NCI-H1417 treated with DMSO at 0.1 percent for 48 hours (cell line): ENCODE data around the gene CSMD2.

Experiments used
- DNase-seq: peaks from one replicate; lab custom pipeline; 2025; lab: John Stamatoyannopoulos, UW

Gene CSMD2

DNA sequence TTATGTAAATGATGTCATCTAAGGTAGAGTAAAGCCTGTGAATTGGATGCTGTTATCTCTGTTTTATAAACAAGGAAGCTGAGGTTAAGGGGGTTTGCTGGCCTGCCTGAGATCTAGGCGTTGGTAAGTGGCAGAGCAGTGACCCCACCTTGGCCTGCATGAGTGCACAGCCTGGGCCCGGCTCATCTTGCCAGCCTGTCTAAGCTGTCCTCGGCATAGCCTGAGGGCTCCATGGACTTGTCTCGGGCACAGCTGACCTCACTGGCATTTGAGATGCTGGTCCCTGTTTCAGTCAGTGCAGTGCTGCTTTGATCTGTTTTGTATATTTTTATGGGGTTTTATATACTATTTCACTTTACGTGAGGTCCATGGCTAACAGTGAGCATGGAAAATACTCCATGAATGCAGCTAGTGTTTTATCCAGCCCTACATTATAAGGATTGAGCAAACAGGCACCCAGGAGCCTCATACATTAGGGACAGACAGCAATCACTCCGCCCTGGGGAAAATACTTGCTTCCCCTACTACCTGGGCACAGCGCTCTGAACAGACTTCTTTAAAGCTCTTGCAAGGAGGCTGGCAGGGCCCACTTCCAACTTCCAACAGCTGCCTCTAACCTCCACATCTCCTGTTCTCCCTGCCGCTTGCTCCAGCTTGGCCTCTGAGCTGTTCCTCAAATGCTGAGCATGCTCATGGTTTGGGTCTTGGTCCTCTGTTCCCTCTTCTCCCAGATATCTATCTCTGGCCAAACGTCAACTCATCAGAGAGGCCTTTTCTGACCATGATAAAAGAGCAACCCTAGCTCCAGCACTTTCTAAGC, 451.8 kb downstream of the CSMD2 start:
- DNase-seq: no peak

DNA sequence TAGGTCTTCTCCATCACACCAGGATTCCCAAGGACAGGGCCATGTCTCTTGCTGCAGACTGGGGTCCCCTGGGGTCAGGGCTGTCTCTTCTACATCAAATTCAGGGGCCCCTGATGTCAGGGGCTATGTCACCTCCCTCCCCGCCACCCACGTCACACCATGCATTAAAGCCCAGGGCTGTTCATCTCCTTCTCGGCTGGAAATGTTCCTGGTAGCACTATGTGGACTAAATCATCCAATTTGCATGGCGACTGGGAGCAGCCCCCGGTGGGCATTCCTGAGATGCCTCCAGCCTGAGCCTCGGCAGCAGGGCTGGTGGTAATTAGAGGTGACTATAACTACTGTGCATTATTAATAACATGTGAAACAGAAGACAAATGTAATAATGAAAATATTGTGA, 452.8 kb downstream of the CSMD2 start:
- DNase-seq: no peak

DNA sequence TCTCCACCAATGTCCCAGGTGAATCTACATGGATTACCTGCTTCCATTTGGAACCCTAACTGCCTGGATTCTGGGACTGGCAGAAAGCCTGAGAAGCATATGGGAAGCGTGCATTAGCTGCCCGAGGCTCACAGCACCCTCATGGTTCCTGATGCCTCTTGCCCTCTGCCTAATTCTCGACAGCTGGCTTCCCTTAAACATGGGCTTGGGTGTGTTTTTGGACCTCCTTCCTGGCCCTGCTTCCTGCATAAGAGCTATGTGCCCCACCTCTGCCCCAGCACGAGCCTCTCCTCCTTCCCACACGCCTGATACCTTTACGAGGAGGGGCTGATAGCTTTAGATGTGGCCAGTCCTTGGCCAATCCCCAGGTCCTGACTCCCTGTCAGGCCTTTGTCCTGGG, 453.5 kb downstream of the CSMD2 start:
- DNase-seq: no peak

DNA sequence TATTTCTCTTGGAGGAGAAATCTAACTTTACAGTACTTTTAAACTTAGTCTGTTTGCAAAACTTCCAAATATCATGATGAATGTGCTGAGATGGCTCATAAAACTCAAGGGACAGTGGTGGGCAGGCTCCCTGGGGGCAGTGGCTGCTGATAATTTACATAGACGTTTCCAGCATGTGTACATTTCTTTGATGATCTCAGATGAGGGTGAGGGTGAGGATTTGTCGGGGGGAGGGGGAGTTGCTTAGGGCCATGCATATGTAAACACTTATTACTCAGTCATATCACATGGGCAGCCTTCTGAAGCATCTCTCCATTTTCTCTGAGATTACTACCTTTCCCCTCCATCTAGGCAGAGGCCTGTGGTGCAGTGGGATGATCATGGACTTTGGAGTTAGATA, 454.1 kb downstream of the CSMD2 start:
- no peak for DNase-seq

DNA sequence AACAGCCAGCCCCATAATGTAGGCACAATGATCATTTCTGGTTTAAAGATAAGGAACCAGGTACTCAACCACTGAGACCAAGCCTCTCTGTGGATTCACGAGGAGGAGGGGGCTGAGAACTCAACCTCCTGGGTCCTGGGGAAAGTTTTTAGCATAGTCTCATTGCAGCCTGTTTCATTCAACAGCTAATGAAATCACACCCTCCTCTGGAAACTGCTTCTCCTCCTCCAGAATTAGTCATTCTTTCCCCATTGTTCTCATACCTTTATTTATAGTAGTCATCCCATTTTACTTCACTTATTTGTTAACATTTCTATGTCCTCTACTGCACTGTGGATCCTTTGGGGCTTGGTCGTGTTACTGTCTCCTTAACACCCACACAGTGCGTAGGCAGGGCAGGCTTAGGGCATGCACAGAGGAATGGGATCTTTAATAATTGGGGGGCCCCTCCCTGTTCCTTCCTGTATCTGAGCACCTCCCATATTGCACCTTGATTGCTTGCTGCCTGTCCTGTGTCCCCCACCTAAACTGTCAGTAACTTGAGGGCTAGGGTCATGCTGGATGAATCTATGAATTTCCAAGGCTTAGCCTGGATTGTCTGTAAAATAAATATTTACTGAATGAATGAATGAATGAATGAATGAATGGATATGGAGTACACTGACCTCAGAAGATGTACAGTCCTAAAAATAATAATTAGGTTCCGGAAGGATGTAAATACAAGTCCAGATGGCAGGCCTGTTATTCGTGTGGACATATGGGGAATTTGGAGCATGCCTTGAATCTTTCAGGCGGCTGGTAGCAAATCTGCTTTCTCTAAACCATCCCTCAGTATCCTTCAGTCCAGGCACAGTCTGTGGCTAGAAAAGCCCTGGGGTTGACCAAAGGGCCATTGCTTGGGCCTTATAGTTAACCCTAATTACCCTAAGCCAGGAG, 455.0 kb downstream of the CSMD2 start:
- DNase-seq: no peak

DNA sequence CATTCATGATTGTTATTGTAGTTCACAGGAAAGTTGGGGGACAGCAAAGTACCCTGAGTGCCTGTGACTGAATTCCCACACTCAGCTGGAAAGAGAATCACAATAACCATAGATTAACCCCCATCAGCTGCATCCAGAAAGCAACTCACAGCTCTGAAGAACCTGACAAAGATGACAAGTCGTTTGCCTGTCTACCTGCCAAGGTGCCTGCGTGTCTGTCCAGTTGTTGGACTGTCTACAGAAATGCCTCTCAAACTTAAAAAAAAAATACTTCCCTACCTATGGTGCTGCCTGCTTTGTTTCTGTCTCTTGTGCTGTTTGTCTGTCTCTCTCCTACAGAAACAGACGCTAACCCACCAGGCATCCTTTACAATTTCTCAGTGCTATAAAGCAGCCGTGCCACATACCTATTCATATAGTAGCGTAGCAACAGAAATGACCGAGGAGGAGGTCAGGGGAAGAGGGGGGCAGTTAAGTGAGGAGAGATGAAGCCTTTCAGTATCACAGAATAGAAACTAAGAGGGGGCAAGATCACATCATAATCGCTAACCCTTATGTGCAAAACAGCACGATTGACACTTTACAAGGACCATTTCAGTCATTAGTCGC, 455.8 kb downstream of the CSMD2 start:
- DNase-seq: no peak

DNA sequence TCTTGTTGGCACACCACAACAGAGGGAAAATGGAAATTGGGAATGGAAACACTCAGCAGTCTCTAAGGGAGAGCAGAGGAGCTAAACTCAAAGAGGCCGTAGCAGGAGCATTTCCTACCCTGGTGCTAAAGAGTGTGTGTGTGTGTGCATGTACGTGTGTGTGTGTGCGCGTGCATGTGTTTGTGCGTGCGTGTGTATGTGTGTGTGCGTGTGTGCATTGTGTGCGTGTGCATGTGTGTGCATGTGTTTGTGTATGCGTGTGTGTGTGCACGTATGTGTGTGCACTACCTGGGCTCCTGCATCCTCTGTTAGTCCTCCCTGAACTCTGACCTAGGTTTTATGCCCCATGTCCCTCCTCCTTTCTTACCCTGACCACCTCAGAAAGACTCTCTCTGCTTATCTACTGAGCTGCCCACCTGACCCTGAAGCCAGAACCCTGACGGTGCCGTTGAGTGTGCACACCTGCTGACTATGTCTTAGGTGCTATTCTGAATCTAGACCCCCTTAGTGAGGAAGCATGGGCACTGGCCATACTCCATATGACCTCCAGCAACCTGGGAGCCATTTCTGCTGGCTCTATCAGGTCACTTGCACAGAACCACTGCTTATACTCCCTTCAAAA, 458.3 kb downstream of the CSMD2 start:
- DNase-seq: no peak

DNA sequence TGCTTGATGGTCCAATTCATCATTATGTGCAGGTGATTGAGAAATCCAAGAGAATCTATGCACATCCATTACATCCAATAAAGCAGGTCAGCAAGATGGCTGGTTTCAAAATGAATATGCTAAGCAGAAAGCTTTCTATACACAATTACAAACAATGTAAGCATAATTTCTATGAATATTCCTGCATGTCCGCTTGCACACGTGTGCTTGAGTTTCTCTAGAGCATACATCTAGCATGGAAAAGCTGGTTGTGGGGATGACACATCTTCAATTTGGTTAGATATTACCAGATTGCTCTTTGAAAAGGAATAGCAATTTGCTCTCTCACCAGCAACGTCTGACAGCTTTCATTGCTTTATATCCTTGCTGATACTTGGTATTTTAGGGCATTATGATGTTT, 461.6 kb downstream of the CSMD2 start:
- no peak for DNase-seq

DNA sequence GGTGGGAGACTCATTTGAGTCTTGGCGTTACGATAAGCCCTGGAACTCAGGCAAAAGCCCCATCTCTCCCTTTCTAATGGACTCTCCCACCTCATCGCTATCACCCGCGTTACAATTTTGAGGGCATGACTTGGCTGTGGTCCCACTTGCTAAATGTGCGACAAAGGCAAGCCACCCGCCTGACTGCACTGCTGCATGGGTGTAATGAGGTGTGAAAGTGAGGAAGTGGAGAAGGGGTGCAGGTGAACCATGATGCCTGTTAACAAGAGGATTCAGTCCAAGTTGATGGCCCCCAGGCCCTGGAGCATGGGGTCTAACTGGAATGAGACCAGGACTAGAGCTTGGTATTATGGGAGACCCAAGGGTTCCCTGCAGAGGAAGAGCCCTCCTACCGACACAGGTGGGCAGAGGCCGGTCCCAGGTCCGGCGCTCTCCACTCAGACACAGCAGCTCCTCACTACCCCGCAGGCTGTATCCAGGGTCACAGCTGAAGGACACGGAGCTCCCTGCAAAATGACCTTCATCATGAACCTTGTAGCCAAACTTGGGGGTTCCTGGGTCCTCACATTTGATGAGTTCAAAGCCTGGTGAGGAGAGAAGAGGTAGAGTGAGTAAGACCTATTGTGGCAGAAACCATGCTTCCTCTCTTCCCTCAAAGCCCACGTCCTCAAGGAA, 466.5 kb downstream of the CSMD2 start:
- DNase-seq: no peak

DNA sequence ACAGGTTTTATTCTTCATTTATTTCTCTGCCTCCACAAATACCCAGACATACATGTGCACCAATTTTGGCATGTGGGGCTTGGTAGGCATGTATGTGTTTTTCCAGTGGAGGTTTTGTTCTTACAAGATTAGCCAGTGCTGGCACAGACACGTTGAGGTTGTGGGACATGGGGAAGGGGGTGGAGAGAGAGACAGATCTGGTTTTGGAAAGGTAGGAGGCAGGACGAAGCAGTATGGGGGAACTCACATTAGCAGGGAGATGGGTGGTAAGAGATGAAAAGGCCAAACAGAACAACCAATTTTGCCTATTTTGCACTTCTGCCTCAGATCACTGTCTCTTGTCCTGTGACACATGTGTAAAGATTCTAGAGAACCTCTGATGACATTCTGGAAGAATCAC, 467.2 kb downstream of the CSMD2 start:
- no peak for DNase-seq

DNA sequence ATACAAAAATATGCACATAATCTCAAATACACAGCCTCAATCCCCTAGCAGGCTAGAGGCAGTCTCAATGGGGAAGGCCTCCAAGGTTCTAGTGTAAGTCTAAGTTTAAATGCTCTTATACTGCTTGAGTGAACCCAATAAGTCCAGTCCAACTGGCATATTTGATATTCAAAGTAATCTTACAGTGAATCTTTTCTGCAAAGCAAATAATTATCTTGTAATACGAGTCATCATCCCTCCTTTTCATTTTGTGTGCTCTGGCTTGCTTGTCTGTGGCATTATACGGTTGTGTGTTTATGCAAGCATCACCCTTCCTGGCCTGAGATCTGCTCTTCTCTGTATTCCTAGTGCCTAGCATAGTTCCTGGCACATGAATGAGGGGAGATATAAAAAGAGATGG, 468.1 kb downstream of the CSMD2 start:
- no peak for DNase-seq

DNA sequence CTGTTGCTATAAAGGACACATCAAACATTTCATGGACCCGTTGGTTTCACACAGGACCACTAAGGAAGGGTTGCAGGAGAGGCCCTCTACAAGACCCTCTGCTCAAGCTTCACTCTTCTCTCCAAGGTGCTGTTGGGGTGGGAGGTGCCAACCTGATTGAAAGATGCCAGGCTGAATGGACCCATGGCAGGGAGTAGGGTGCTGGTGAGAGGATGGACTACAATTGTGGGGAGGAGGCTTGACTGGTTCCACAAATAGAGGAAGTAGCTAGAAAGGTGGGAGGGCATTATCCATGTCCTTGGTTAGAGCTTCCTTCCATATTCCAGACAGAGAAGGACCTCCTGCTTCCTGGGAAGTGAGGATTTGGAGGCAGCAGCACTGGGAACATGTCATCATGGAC, 468.7 kb downstream of the CSMD2 start:
- no peak for DNase-seq

DNA sequence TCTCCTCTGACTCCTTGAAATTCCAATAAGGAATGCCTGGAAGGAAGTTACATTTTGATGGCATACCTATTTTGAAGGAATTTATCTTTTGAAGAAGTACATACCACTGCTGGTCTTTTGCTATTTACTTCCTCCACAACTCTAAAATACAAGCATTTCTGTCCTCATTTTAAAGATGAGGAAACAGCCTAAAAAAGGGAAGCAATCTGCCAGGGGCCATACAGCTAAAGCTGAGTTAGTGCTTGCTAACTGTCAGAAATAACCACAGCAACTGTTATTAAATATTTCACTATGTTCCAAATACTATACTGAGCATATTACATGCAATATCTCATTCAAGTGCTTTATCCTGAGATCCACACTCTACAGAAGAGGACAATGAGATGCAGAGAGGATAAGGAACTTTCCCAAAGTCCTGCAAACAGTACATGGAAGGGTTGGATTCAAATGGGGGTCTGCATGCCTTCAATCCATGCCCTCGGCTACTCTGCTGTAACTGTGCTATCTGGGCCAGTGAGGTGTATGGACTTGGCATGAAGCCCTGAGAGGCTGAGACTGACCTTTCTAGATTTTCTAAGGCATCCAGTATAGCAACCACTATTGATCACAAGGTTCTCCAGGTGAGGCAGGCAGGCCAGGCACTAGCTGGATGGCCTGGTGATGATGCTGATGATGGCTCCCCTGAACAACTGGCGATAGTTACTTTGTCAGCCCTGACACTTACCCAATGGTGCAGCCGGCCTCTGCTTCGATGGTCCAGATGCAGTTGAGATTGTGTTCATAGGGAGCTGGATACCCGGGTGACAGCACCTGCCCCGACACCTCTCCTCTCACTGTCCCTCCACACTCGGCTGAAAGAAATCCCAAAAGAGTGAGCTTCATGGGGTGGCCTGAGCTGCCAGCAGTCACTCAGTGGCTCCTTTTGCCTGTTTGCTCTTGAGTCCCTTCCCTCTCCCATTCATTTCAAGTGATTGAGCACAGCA, 472.5 kb downstream of the CSMD2 start:
- no peak for DNase-seq

DNA sequence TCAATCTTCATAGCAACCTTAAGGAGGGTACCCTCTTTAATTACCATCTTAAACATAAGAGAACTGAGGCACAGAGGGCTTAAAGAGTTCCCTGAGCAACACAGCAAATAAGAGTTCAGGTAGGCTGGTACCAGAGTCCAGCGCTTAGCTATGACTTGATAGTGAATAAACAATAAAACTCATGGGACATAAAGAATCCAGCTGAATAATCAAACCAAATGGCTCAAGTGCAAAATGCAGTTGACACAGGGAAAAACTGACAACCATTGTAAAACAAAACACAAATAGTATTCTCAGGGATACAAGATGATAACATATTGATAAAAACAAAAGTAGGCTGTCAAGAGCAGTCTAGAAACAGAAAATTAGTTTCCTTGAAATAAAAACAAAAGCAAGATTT, 478.0 kb downstream of the CSMD2 start:
- DNase-seq: no peak

DNA sequence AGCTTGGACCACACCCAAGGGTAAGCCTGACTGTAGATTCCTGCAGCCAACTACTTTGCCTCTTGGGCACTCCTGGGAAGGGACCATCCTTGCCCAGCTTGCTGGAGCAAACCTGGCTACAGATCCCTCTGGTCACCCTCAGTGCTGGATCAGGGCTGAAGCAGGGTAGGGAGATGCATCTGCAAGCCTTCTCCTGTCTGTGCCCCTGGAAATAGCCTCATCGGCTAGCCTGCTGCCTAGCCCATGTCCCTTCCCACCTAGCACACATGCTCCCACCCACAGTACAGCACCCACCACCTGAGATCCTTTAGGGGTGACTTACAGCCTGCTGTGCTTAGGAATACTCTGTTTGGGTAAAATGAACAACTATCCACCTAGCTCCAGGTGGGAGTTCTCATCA, 478.5 kb downstream of the CSMD2 start:
- no peak for DNase-seq

DNA sequence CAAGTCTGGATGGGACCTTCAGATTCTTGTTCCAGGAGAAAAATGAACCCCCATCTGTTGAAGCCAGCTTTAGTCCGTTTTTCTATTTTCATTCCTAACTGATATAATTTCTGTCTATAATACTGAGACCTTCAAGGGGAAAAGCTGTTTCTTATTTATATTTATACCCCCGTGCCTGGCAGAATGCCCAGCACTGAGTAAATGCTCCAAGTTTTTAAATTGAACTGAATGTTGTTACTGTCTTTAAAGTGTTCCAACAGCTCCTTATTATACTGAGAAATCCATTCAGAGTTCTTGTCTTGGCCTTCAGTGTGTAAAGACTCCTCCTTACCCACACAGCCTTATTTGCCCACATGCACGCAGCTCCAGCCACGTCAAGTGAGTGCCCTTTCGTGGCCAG, 479.8 kb downstream of the CSMD2 start:
- DNase-seq: no peak

DNA sequence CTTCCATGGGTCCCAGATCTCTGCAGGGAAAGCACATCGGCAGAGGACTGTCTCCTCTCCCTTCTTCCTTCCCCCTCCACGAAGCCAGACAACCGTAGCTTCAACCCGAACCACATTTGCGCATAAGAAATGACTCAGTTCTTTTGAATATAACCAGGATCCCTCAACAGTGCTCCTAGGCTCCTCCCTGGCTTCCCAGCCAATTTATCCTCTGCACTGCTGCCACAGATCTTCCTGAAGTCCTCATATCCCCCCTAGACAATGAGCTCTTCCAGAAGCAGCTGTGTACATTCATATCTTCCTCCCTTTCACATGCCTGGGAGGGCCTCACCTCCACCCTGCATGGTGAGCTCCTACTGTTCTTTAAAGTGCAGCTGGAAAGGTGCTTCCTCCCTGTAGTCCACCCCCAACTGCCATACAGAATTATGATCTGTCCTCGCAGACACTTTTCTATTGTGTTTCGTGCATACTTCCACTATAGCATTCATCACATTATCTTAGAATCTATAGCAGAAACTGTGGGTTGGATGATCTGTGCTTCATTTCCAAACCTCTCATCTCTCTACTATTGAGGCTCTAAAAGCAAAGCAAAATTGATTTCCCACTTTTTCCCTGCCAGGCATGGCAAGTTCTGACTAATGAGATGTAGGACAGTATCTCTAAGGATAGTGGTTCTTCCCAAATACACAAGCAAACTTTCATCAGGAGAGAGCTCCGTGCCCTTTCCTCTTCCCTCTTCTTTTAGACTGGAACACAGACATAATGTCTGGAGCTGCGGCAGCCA, 480.4 kb downstream of the CSMD2 start:
- DNase-seq: no peak

DNA sequence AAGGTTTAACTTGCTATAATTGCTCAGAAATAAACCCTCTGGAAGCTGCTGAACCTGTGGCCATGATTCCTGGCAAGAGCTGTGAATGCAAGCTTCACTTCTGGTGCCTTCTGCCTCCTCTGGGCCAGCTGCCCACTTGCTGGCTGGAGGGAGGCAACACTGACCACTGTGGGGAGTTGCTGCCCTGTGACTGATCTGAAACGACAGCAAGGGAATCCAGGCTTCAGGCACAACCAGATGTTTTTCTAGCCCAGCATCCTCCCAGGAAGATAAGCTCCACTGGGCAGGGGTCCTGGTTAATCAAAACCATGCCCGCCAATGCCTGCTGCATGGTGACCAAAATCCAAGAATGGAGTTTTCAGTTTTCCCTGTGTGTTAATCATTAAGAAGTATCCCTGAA, 481.1 kb downstream of the CSMD2 start:
- DNase-seq: no peak

DNA sequence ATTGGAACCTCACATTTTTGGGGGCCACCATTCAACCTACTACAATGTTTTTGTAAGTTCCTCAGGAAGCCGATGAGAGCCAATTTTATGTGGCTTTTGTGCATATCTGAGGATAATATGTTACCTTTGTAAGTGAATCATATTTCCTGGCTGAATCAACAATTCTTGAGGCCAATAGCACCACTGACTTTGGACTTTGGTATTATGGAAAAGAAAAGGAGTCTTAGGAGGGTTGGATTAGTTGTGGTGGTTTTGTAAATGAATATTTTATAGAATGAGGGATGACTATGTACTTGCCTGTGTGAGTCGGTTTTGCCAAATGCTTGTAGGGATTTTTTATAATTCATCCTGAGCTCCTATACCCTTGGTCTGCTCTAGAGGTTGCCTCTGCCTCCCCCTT, 482.7 kb downstream of the CSMD2 start:
- no peak for DNase-seq
